Airway epithelial cell (primary cell): ENCODE results near the gene LGI4. TPM values are rescaled to one million over a fixed set of nuclear protein-coding genes. Genes with fewer than 3 reads are reported as not detected.

Experiments
- total RNA-seq: library from RNA; depleted of rRNA; stranded (reverse); fragments of >200 nt; gene quantifications from 2 replicates; pipeline ENCODE4 v1.2.3, GENCODE V29; 2015

The LGI4 gene
- total RNA-seq = not detected in 2 replicates

DNA sequence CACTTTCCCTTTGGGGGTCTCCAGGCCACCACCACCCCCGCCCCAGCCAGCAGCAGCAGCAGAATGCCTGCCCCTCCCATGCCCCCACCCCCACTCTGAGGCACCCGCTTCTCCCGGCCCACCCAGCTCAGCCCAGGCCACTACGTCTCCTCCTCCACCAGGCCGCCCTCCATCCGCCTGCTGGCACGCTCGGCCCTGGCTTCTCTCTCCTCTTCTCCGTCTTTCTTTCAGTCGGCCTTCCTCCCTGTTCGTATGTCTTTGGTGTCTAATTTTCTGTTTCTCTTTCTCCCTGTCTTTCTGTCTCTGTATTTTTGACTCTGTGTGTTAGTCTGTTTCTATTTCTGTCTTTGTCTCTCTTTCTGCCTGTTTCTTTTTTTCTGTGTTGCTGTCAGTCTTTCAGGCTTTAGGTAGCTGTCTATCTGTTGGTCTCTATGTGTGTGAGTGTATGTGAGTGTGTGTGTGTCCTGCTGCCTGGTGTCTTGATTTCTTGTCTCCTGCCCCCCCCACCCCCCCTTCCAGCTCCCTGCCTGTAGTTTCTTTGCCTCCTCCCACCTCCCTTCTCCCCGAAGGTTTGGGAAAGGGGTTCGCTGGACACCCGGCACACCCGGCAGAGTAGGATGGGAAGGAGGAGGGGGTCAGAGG, at the start of gene LGI4:
TSS of gene LGI4 (minus strand) at position 459 of the 642 bp plus-strand sequence. CDS start at position 80, 379 bp downstream.

DNA sequence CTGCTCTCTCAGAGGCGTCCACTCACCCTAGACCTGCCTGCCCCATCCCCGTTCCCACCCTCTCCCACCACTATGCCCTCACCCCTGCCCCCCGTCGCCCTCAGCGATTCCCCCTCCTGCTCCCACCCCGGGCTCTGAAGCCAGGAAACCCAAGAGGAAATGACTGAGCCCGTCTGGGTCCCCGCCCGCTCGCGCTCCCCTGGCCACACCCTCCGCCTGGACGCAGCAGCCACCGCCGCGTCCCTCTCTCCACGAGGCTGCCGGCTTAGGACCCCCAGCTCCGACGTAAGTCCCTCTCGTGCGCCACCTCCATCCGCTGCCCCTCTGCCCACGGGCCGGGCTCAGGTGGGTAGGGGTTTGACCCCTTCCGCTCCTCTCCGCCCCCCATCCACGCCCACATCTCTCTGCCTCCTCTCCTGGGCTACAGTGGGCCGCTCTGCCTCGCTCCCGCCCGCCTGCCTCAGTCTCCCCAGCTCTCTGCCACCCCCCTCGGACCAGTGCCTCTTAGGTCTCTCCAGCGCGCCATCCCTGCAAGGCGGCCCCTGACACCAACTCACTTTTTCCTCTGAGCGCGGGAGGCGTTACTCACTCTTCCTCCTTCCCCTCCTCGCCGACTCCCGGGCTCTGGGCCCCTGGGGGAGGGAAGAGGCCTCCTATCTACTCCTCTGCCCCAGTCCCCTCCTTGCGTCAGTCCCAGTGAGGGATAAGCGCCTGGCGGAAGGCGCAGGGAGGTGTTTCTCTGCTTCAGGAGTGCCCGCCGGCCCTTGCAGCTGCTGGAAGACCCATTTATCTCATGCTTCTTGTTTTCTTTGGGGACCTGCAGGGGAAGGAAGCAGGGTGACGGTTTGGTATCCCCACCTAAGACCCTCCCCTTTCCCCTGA, 19.9 kb upstream of the LGI4 start, which contains the start of gene FXYD5:
TSS of gene FXYD5 (plus strand) at position 211 of the 882 bp plus-strand sequence. CDS start 816 bp downstream, outside the sequence.

DNA sequence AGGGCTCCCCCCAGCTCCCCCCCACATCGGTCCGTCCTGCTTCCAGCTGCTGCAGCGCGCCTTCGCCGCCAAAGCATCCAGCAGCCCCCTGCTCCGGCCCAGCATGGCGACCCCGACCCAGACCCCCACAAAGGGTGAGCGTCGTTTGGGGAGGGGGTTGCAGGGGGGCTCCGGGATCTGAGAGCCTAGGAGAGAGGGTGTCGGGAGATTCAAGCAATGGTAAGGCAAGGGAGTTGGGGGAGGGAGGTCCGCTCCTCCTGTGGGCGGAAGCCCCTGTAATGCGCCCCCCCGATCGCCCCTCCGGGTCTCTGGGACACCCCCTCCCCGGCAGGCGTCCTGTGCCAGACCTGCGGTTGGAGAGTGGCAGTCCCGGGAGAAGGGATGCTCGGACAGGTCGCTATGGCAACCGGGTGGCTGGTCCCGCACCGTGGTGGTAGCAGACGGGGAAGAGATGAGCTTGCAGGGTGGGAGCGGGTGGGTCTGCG, 8.4 kb upstream of the LGI4 start, which contains the start of gene FXYD7:
TSS of gene FXYD7 (plus strand) at position 25 of the 485 bp plus-strand sequence. CDS start at position 104, 79 bp downstream.

GRCh38 chr19:35138305-35138892, 3.5 kb upstream of the LGI4 start, which contains the start of gene FXYD1:
TSS of gene FXYD1 (plus strand) at chr19:35138824. CDS start at chr19:35140080, 1,256 bp downstream.

GRCh38 chr19:35115177-35115951, 19.5 kb downstream of the LGI4 start, which contains the start of gene FXYD3:
TSS of gene FXYD3 (plus strand) at chr19:35115823. CDS start at chr19:35119377, 3,554 bp downstream.

Other genes starting within 250 kb of the LGI4 start
- gene ZNF30, start 208.2 kb downstream of the LGI4 start, total RNA-seq = 0.99 and 1.3 TPM in 2 replicates
- 1.1 and 2.1 TPM in 2 replicates for gene ZNF792, start 170.8 kb downstream of the LGI4 start, total RNA-seq
- gene GRAMD1A, start 134.7 kb downstream of the LGI4 start, total RNA-seq = 38.8 and 39.9 TPM in 2 replicates
- gene SCN1B, start 104.6 kb downstream of the LGI4 start, total RNA-seq = 0.23 and 1.3 TPM in 2 replicates
- not detected in 2 replicates for gene HPN, start 93.3 kb downstream of the LGI4 start, total RNA-seq
- gene FXYD3, start 19.2 kb downstream of the LGI4 start, total RNA-seq = 517 and 658 TPM in 2 replicates
- gene FXYD1, start 3.8 kb upstream of the LGI4 start, total RNA-seq = not detected in 2 replicates
- gene FXYD7, start 8.2 kb upstream of the LGI4 start, total RNA-seq = not detected in 2 replicates
- gene FXYD5, start 19.7 kb upstream of the LGI4 start, total RNA-seq = 80.3 and 113 TPM in 2 replicates
- gene FAM187B, start 93.7 kb upstream of the LGI4 start, total RNA-seq = not detected in 2 replicates
- 85.6 and 108 TPM in 2 replicates for gene LSR, start 113.9 kb upstream of the LGI4 start, total RNA-seq
- 63.3 and 75.7 TPM in 2 replicates for gene USF2, start 133.9 kb upstream of the LGI4 start, total RNA-seq
- not detected in 2 replicates for gene HAMP, start 147.5 kb upstream of the LGI4 start, total RNA-seq
- gene MAG, start 157.1 kb upstream of the LGI4 start, total RNA-seq = not detected in 2 replicates
- not detected in 2 replicates for gene CD22, start 194.1 kb upstream of the LGI4 start, total RNA-seq
- gene FFAR1, start 212.8 kb upstream of the LGI4 start, total RNA-seq = not detected in 2 replicates
- not detected in 2 replicates for gene FFAR3, start 223.4 kb upstream of the LGI4 start, total RNA-seq
- gene GPR42, start 236.0 kb upstream of the LGI4 start, total RNA-seq = not detected in 2 replicates